BE2C (cell line): ENCODE results near the gene UBE3B.
A peak's percentile ranks its signal among the peaks of the same experiment; 100 is the strongest.

ENCODE experiments used
- DNase-seq: peaks from one replicate; pipeline ENCODE4 v3.0.0-alpha.2; 2020
- H3K27me3 ChIP-seq: fragments of 250-450 bp; sonication (Bioruptor Pico); 2 replicates; pipeline ENCODE4 v1.5.1; 2020; ENCODE audit warnings: mild to moderate bottlenecking
- H3K36me3 ChIP-seq: fragments of 250-450 bp; sonication (Bioruptor Pico); 2 replicates; pipeline ENCODE4 v1.5.1; 2020; ENCODE audit warnings: mild to moderate bottlenecking
- H3K4me1 ChIP-seq: fragments of 250-450 bp; sonication (Bioruptor Pico); 2 replicates; pipeline ENCODE4 v1.5.1; 2020
- H3K4me3 ChIP-seq: 2 replicates; pipeline ENCODE4 v1.5.1; 2011; ENCODE audit warnings: low read depth, low read length
- H3K9me3 ChIP-seq: fragments of 250-450 bp; sonication (Bioruptor Pico); 2 replicates; pipeline ENCODE4 v1.5.1; 2020
- TF ChIP-seq, protein P1 (sequence below): IDR thresholded peaks from 2 replicates; pipeline ENCODE4 v1.5.1; 2012; ENCODE audit warnings: mild to moderate bottlenecking, low read depth, low read length

The UBE3B gene

DNA sequence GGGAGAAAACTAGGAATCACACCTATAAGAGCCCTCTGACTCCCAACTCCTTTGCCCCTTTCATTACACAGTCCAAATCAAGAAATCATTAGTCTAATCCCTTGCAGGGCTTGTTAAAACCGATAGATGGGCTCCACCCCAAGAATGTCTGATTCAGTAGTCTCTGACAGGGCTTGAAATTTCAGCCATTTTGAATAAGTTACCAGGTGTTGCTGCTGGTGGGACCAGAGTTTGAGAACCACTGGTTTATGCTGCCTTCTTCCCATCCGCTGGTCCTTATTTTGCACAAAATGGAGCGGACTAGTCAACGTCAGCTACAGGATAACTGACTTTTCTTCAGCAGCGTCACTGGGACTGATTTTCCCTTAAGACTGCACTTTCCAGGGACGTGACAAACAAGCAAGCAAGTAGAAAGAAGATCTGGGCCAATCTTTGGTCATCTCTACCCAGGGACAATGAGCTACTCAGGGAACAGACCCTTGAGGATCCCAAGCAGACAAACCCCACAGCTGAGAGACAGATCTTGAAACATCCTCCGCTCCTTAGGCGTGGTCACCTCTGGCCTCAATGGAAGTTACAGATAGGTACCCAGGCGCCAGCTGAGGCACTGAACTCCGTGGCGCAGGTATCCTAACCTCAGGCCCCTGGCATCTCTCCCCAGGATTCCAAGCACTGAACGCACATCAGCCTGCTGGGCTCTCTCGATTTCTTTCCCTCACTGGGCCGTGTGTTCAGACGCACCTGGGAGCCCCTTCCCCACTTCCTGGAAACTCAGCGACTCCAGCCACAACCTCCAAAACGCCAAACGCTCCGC, 1.2 kb upstream of the UBE3B start:
- Histone ChIP-seq H3K9me3 (no peaks in the 10 kb centered on the region), H3K27me3 (no peaks in the 10 kb centered on the region), H3K4me1 (no peaks in the 10 kb centered on the region; the same call in 1 of the 2 replicates), H3K4me3 (peak overlapping the region; percentile 84), H3K36me3 (no peaks in the 10 kb centered on the region)
- no peak for DNase-seq
- TF ChIP-seq, protein P1, sequence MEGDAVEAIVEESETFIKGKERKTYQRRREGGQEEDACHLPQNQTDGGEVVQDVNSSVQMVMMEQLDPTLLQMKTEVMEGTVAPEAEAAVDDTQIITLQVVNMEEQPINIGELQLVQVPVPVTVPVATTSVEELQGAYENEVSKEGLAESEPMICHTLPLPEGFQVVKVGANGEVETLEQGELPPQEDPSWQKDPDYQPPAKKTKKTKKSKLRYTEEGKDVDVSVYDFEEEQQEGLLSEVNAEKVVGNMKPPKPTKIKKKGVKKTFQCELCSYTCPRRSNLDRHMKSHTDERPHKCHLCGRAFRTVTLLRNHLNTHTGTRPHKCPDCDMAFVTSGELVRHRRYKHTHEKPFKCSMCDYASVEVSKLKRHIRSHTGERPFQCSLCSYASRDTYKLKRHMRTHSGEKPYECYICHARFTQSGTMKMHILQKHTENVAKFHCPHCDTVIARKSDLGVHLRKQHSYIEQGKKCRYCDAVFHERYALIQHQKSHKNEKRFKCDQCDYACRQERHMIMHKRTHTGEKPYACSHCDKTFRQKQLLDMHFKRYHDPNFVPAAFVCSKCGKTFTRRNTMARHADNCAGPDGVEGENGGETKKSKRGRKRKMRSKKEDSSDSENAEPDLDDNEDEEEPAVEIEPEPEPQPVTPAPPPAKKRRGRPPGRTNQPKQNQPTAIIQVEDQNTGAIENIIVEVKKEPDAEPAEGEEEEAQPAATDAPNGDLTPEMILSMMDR, result no peak

DNA sequence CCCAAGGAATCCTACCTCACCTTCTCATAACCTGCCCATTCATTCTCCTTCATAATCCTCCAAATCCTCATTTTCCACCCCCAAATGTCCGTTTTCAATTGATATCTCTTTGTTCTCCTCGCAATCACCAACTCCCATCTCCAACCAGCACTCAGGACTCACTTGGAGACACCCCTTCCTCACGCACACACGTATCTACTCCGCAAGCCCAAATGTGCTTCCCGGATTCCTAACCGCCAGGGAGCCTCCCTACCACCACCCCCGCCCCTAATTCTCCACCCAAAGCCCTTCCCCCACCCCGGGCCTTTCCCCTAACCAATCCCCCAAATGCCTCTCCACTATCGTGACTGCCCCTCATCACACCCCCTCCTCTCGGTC, 638 bp upstream of the UBE3B start:
- H3K4me3 ChIP-seq, result peak overlapping the region; percentile 84
- no peak for DNase-seq
- TF ChIP-seq, protein P1, result no peak
- H3K36me3 ChIP-seq, result no peaks in the 10 kb centered on the region
- H3K27me3 ChIP-seq, result no peaks in the 10 kb centered on the region
- H3K4me1 ChIP-seq, result no peaks in the 10 kb centered on the region; the same call in 1 of the 2 replicates
- H3K9me3 ChIP-seq, result no peaks in the 10 kb centered on the region

DNA sequence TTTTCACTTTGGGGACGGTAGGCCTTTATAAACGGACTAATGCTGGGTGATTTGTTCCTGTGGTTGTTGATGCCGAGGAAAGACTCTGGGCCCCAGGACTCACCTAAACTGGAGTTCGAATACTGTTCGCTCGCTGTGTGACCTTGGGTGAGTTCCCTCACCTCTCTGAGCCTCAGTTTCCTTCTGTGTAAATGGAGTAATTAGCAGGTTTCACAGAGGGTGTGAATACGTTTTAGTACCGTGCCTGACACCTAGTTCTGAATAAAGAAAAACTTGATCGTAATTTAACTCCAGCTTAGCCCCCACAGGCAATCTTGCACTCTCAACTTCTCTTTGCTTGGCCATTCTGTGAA, 505 bp downstream of the UBE3B start:
- H3K4me3 ChIP-seq, result peak overlapping the region; percentile 84
- no peaks in the 10 kb centered on the region; the same call in 1 of the 2 replicates for H3K4me1 ChIP-seq
- no peaks in the 10 kb centered on the region for H3K27me3 ChIP-seq
- H3K36me3 ChIP-seq, result no peaks in the 10 kb centered on the region
- TF ChIP-seq, protein P1, result no peak
- no peak for DNase-seq
- H3K9me3 ChIP-seq, result no peaks in the 10 kb centered on the region

DNA sequence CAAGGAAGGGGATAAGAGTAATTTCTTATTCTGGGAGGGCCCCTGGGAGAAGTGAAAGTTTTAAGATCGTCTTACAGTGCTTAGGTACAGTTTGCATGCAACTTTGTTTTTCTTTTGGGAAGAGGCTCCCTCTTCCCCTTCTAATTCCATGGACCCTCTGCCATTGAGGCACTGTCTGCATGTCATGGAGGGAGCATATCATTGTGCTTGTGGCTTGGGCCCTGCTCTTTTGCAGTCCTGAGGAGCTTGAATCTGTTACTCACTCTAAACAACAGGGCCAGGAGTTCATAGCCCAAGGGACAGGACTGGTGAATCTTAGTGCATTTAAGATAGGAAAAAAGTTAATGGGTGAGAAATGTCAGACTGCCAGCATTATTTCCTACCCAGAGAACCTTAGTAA, 2.3 kb downstream of the UBE3B start:
- Histone ChIP-seq H3K9me3 (no peaks in the 10 kb centered on the region), H3K4me3 (no peak overlapping the region), H3K4me1 (no peaks in the 10 kb centered on the region; the same call in 1 of the 2 replicates), H3K36me3 (peaks cover 1% of the 10 kb centered on the region), H3K27me3 (no peaks in the 10 kb centered on the region)
- TF ChIP-seq, protein P1, result no peak
- DNase-seq, result no peak

DNA sequence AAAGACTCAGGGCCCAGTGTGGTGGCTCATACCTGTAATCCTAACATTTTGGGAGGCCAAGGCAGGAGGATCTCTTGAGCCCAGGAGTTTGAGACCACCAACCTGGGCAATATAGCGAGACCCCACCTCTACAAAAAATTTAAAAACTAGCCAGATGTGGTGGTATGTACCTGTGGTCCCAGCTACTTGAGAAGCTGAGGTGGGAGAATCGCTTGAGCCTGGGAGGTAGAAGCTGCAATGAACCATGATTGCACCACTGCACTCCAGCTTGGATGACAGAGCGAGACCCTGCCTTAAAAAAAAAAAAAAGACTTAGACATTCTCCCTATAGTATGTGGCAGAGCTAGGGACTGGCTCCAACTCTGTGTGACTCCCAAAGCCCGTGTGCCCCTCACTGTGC, 2.9 kb downstream of the UBE3B start:
- no peak overlapping the region for H3K4me3 ChIP-seq
- H3K27me3 ChIP-seq, result no peaks in the 10 kb centered on the region
- TF ChIP-seq, protein P1, result no peak
- H3K4me1 ChIP-seq, result no peaks in the 10 kb centered on the region; the same call in 1 of the 2 replicates
- H3K36me3 ChIP-seq, result peaks cover 7% of the 10 kb centered on the region
- DNase-seq, result no peak
- H3K9me3 ChIP-seq, result no peaks in the 10 kb centered on the region

DNA sequence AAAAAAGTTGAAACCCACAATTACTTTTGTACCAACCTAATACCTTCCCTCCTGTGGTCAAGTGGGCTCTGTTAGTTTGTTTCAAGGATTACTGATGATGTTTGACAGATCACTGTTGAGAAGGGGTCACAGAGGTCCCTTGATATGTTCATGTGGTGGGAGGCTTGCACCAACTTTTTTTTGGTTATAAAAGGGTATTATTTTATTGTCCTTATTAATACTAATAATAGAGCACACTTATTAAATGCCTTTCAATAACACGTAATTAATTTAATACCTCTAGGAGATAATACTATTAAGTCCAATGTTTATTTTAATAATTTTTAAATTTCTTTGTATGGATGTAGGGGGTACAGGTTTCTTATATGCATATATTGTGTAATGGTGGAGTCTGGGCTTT, 4.4 kb downstream of the UBE3B start:
- H3K9me3 ChIP-seq, result no peaks in the 10 kb centered on the region
- H3K36me3 ChIP-seq, result peaks cover 14% of the 10 kb centered on the region
- no peaks in the 10 kb centered on the region for H3K27me3 ChIP-seq
- no peaks in the 10 kb centered on the region; the same call in 1 of the 2 replicates for H3K4me1 ChIP-seq
- TF ChIP-seq, protein P1, result no peak
- DNase-seq, result no peak
- H3K4me3 ChIP-seq, result no peak overlapping the region
